CD4-positive, alpha-beta T cell treated with Interleukin-12 subunit alpha and Interleukin-12 subunit beta, for 1 hour (primary cell): ENCODE results near the gene RPS14.

Experiments
- DNase-seq: peaks from one replicate; pipeline ENCODE4 v3.0.0-alpha.2; 2020

The RPS14 gene

GRCh38 chr5:150398722-150399523 lies 50.6 kb downstream of the RPS14 start:
- DNase-seq = peak; percentile 61

- DNase-seq = no peak
Measured at GRCh38 chr5:150397782-150398721, 51.5 kb downstream of the RPS14 start.

- no peak for DNase-seq
Measured at GRCh38 chr5:150397146-150397781, 52.3 kb downstream of the RPS14 start.

- no peak for DNase-seq
Measured at GRCh38 chr5:150396267-150396666, 53.3 kb downstream of the RPS14 start.

- DNase-seq = no peak
Measured at GRCh38 chr5:150395688-150395975, 53.9 kb downstream of the RPS14 start.

- no peak for DNase-seq
Measured at GRCh38 chr5:150394912-150395687, 54.4 kb downstream of the RPS14 start.

- DNase-seq = no peak
Measured at GRCh38 chr5:150394131-150394530, 55.4 kb downstream of the RPS14 start.

- no peak for DNase-seq
Measured at GRCh38 chr5:150393096-150393645, 56.4 kb downstream of the RPS14 start.

GRCh38 chr5:150392680-150393079 lies 56.9 kb downstream of the RPS14 start:
- no peak for DNase-seq
